HEK293T (cell line): ENCODE measurements around the gene TRIM47.

Source experiments
- ARNT ChIP-seq: fragments of 450-650 bp; IDR thresholded peaks from 2 replicates; pipeline ENCODE4 v1.6.1; 2017; ENCODE audit warnings: mild to moderate bottlenecking
- BHLHE40 ChIP-seq: fragments of 450-650 bp; IDR thresholded peaks from 2 replicates; pipeline ENCODE4 v1.6.1; 2016; ENCODE audit warnings: mild to moderate bottlenecking, moderate library complexity, borderline replicate concordance
- ELF4 ChIP-seq: fragments of 450-650 bp; IDR thresholded peaks from 2 replicates; pipeline ENCODE4 v1.6.1; 2017; ENCODE audit warnings: antibody characterized with exemption
- FOXK2 ChIP-seq: fragments of 450-650 bp; IDR thresholded peaks from 2 replicates; pipeline ENCODE4 v1.6.1; 2016; ENCODE audit warnings: mild to moderate bottlenecking
- FOXM1 ChIP-seq: fragments of 450-650 bp; IDR thresholded peaks from 2 replicates; pipeline ENCODE4 v1.6.1; 2017; ENCODE audit warnings: mild to moderate bottlenecking, borderline replicate concordance
- SP1 ChIP-seq: fragments of 450-650 bp; IDR thresholded peaks from 2 replicates; pipeline ENCODE4 v1.6.1; 2017
- SUZ12 ChIP-seq: fragments of 450-650 bp; IDR thresholded peaks from 2 replicates; pipeline ENCODE4 v1.6.1; 2016; ENCODE audit warnings: mild to moderate bottlenecking
- TARDBP ChIP-seq: fragments of 450-650 bp; IDR thresholded peaks from 2 replicates; pipeline ENCODE4 v1.6.1; 2016
- ZNF384 ChIP-seq: fragments of 450-650 bp; IDR thresholded peaks from 2 replicates; pipeline ENCODE4 v1.6.1; 2016
- TF ChIP-seq, protein P1 (sequence below): fragments of 450-650 bp; IDR thresholded peaks from 2 replicates; pipeline ENCODE4 v1.6.1; 2016

DNA sequence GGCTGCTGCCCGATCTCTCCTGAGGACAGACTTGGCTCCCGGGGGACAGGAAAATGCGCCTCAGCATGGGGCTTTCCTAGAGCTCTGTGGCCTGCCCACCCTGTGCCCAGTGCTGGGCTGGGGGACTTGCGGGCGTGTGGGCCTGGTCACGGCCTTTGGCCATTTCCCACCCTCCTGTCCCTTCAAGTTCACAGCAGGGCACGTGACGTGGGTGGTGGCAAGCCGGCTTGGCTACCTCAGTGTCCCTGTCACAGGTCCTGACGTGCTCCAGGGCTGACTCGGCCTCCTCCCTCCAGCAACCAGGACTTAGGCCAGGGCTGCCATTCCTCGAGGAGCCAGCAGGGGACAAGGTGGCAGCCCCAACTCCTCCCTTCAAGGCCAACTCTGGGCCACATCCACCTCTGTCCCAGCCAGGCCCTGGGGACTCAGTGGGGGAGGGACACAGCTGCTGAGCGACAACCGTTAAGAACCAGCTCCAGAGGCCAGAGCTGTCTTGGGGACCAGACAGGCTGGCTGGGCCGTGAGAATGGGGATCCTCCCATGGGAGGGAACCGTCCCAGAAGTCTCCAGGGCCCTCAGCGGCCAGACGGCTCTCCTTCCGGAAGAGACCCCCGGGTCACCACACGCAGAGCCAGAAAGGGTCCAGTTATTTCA is 33.2 kb downstream of the TRIM47 start:
- no peak for TF ChIP-seq SP1
- TF ChIP-seq FOXK2: no peak
- no peak for TF ChIP-seq ELF4
- no peak for TF ChIP-seq SUZ12
- TF ChIP-seq TARDBP: no peak
- no peak for TF ChIP-seq ZNF384
- TF ChIP-seq, protein P1, sequence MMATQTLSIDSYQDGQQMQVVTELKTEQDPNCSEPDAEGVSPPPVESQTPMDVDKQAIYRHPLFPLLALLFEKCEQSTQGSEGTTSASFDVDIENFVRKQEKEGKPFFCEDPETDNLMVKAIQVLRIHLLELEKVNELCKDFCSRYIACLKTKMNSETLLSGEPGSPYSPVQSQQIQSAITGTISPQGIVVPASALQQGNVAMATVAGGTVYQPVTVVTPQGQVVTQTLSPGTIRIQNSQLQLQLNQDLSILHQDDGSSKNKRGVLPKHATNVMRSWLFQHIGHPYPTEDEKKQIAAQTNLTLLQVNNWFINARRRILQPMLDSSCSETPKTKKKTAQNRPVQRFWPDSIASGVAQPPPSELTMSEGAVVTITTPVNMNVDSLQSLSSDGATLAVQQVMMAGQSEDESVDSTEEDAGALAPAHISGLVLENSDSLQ: no peak
- TF ChIP-seq ARNT: no peak
- TF ChIP-seq BHLHE40: no peak
- no peak for TF ChIP-seq FOXM1
